Measurements from ENCODE around the gene INPP5D. TPM values are rescaled to one million over a fixed set of nuclear protein-coding genes. Genes with fewer than 3 reads are reported as not detected.
"Not testable (repeated sequence)": the region's sequence is repeated elsewhere in the genome, so short reads cannot be mapped to it uniquely, and the experiment has no call there.

Gene INPP5D
- total RNA-seq, 2 donors from 2014 or later, result 6.5 to 7.1 TPM

DNA sequence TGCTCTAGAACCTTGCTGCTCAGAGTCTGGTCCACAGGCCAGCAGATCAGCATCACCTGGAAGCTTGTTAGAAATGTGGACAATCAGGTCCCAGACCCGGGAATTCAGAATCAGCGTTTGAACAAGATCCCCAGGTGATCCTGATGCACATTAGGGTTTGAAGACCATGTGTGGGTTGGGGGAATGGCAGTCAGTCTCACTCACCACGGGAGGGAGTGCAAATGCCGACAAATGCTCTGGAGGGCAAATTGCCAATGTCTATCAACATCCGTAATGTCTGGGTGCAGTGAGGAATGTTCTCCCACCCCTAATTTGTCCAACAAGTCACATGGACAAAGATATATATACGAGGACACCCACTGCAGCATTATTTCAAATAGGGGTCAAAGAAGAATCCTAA is 34.5 kb downstream of the INPP5D start:
- no peaks in the 10 kb centered on the region for H3K9me3 ChIP-seq
- TF ChIP-seq, protein P1, sequence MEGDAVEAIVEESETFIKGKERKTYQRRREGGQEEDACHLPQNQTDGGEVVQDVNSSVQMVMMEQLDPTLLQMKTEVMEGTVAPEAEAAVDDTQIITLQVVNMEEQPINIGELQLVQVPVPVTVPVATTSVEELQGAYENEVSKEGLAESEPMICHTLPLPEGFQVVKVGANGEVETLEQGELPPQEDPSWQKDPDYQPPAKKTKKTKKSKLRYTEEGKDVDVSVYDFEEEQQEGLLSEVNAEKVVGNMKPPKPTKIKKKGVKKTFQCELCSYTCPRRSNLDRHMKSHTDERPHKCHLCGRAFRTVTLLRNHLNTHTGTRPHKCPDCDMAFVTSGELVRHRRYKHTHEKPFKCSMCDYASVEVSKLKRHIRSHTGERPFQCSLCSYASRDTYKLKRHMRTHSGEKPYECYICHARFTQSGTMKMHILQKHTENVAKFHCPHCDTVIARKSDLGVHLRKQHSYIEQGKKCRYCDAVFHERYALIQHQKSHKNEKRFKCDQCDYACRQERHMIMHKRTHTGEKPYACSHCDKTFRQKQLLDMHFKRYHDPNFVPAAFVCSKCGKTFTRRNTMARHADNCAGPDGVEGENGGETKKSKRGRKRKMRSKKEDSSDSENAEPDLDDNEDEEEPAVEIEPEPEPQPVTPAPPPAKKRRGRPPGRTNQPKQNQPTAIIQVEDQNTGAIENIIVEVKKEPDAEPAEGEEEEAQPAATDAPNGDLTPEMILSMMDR (IDR thresholded peaks at IDR 0.05), result no peak
- no peak overlapping the region for H3K27ac ChIP-seq
- no peaks in the 10 kb centered on the region for H3K27me3 ChIP-seq
- intact Hi-C loops (cut with DNase I), result no loop called here
- no peak overlapping the region for H3K4me3 ChIP-seq
- no peak overlapping the region for H3K9ac ChIP-seq (ENCODE audit: low read depth in 2 of 2, low read length in 2 of 2)
- no peaks in the 10 kb centered on the region for H3K36me3 ChIP-seq
- DNase-seq, result no peak
- no peaks in the 10 kb centered on the region for H3K4me1 ChIP-seq

DNA sequence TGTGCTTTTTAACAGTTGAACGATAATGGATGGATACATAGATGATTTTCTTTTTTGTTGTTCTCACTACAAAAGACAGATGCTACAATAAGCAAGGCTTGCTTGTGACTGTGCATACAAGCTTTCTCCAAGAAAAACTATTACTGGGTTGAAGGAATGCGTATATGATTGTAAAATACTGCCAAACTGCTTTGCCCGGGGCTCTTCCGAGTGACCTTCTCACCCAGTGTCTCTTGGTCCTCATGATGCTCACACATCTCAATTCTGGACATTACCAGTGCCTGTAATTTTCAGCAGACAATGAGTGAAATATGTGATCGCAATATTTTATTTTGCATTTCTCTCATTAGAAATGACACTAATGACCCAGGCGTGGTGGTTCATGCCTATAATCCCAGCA is 35.9 kb downstream of the INPP5D start:
- H3K4me1 ChIP-seq, result no peaks in the 10 kb centered on the region
- H3K36me3 ChIP-seq, result no peaks in the 10 kb centered on the region
- H3K9me3 ChIP-seq, result no peaks in the 10 kb centered on the region
- intact Hi-C loops (cut with DNase I), result no loop called here
- TF ChIP-seq, protein P1 (IDR thresholded peaks at IDR 0.05), result no peak
- H3K4me3 ChIP-seq, result no peak overlapping the region
- H3K27ac ChIP-seq, result no peak overlapping the region
- no peak for DNase-seq
- H3K27me3 ChIP-seq, result no peaks in the 10 kb centered on the region
- no peak overlapping the region for H3K9ac ChIP-seq (ENCODE audit: low read depth in 2 of 2, low read length in 2 of 2)

DNA sequence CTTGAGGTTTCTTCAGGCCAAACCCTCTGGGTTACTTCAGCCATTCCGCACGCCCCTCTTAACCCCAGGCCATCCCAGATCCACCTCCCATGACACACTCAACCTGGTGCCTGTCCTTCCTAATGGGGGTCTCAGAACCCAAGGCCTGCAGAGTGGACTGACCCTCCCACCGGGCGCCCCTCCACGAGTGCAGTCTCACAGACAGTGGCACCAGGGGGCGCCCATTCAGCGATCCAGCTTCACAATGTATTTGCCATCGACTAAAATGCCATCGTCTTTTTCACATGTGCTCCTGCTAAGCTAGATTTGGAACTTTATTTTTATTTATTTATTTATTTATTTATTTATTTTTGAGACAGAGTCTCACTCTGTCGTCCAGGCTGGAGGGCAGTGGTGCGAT is 38.5 kb downstream of the INPP5D start:
- Histone ChIP-seq H3K27ac (no peak overlapping the region), H3K4me3 (no peak overlapping the region), H3K27me3 (no peaks in the 10 kb centered on the region), H3K4me1 (no peaks in the 10 kb centered on the region), H3K9ac (ENCODE audit: low read depth in 2 of 2, low read length in 2 of 2) (no peak overlapping the region), H3K9me3 (no peaks in the 10 kb centered on the region), H3K36me3 (no peaks in the 10 kb centered on the region)
- intact Hi-C loops (cut with DNase I), result loop anchor here (2.0 kb wide), 1 partner anchor 152 kb away; the partner anchor contains the start of gene ATG16L1
- DNase-seq, result no peak
- TF ChIP-seq, protein P1 (IDR thresholded peaks at IDR 0.05), result no peak

DNA sequence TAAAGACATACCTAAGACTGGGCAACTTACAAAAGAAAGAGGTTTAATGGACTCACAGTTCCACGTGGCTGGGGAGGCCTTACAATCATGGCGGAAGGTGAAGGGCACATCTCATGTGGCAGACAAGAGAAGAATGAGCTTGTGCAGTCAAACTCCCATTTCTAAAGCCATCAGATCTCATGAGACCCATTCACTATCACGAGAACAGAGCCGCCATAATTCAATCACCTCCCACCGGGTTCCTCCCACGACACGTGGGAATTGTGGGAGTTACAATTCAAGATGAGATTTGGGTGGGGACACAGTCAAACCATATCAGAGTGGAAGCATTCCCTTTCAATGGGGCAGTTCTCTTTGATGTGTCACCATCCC is 39.7 kb downstream of the INPP5D start:
- DNase-seq; H3K9ac ChIP-seq (ENCODE audit: low read depth in 2 of 2, low read length in 2 of 2); H3K4me1 ChIP-seq; H3K4me3 ChIP-seq; H3K27me3 ChIP-seq; H3K9me3 ChIP-seq; H3K36me3 ChIP-seq; H3K27ac ChIP-seq: not testable (repeated sequence)
- intact Hi-C loops (cut with DNase I), result loop anchor here (2.0 kb wide), 1 partner anchor 151 kb away; the partner anchor contains the start of gene ATG16L1

DNA sequence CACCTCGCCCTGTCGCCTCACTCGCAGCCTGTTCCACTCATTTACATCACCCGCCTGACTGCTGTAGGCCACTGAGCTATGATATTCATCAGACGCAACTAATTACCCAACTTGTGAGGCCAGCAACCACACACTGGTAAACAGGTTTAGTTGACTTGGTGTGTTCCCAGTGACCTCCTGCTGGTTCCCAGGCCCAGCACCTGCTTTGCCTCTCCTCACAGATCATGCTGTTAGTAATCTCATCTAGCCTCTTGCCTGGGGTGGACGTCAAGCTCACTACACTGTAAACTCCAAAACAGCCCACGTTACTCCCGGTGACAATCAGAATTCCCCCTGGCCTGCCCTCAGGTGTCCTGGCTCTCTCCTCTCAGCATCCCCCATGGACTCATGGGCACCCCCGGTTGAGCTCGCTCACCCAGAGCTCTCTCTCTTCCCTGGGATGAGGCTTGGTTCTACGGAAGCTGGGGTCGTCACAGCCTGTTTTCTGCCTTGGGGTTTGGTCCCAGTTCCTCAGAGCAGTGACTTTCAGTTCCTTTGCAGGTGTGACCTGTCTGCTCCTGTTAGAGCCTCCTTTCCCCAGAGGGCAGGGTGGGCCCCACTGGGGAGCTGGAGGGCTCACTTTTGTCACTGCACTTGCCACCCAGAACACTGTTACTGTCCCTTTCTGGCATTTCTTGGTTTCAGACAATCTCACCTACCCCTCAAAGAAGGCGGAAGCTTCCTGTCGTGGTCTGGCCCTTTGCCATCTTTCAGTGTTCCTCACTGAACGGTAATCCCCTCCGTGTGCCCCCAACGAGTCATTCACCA is 40.3 kb downstream of the INPP5D start:
- no peak overlapping the region for H3K4me3 ChIP-seq
- intact Hi-C loops (cut with DNase I), result no loop called here

DNA sequence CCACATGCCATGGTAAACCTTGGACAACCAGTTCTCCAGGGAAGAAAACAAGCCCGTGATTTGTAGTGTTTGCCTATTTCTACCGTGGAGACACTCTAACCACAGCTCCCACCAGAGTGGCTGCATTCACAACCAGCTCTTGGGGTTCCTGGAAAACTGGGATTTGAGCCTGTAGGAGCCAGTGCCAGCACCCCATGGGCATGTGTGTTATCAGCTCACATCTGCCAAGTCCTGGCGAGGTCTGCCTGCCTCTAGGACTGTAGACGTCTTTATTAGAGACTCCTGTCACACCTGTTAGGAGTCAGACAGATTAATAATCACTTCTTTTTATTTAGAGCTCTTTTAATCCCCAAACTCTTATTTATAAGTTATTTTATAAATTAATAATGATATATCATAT is 41.0 kb downstream of the INPP5D start:
- Histone ChIP-seq H3K27me3 (no peaks in the 10 kb centered on the region), H3K36me3 (no peaks in the 10 kb centered on the region), H3K27ac (no peak overlapping the region), H3K9me3 (no peaks in the 10 kb centered on the region), H3K4me1 (no peaks in the 10 kb centered on the region), H3K4me3 (no peak overlapping the region), H3K9ac (ENCODE audit: low read depth in 2 of 2, low read length in 2 of 2) (no peak overlapping the region)
- no peak for DNase-seq
- intact Hi-C loops (cut with DNase I), result no loop called here
- TF ChIP-seq, protein P1 (IDR thresholded peaks at IDR 0.05), result no peak

More for the DNA sequence above, 40.3 kb downstream of the INPP5D start:
- TF ChIP-seq, protein P1 (IDR thresholded peaks at IDR 0.05), result no peak
- Histone ChIP-seq H3K36me3 (no peaks in the 10 kb centered on the region), H3K4me1 (no peaks in the 10 kb centered on the region), H3K27ac (no peak overlapping the region), H3K27me3 (no peaks in the 10 kb centered on the region), H3K9ac (ENCODE audit: low read depth in 2 of 2, low read length in 2 of 2) (no peak overlapping the region), H3K9me3 (no peaks in the 10 kb centered on the region)
- no peak for DNase-seq
